ENCODE data around the gene FLNC.

Gene FLNC

DNA sequence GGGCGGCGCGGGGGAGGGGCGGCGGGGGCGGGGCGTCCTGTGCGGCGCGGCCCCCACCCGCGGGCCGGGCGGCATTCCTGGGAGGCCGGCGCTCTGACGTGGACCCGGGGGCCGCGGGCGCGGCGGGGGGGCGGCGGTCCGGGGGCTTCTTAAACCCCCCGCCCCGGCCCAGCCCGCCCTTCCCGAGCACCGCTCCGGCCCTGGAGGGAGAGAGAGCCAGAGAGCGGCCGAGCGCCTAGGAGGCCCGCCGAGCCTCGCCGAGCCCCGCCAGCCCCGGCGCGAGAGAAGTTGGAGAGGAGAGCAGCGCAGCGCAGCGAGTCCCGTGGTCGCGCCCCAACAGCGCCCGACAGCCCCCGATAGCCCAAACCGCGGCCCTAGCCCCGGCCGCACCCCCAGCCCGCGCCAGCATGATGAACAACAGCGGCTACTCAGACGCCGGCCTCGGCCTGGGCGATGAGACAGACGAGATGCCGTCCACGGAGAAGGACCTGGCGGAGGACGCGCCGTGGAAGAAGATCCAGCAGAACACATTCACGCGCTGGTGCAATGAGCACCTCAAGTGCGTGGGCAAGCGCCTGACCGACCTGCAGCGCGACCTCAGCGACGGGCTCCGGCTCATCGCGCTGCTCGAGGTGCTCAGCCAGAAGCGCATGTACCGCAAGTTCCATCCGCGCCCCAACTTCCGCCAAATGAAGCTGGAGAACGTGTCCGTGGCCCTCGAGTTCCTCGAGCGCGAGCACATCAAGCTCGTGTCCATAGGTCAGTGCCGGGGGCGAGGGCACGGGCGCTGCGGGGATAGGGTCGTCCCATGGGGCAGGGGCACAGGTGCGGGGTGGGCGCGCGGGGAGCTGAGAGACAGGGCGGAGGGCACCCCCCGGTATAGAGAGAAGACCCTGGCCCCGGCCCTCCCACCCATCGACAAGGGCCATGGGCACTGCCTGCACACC, at the start of gene FLNC:
Gene FLNC, plus strand, starts transcription at position 176 of the 947 bp plus-strand sequence. Its CDS starts 232 bp downstream, at position 408.
- peak; percentile 23 for DNase-seq

DNA sequence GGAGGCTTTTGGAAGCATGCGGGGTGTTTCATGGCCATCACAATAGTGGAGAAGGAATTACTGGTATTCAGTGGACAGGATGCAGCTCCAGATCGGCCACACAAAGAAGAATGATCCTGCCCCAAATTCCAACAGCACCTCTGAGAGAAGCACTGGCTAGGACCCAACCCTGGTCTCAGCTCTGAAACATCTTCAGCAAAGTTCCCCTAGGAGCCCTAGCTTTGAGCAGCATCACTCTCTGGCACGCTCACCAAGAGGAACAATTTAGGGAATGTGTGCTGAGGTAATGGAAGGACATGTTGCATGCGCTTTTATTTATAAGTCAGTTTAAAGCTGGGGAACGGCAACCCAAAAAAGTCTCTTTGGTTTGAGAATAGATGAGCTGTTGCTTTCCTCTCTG, 49.1 kb upstream of the FLNC start:
- no peak for DNase-seq

GRCh38 chr7:128781851-128782250, 48.4 kb upstream of the FLNC start:
- DNase-seq: no peak

- DNase-seq: no peak
Measured at GRCh38 chr7:128783143-128783861, 46.9 kb upstream of the FLNC start.

- peak; percentile 24 for DNase-seq
Measured at GRCh38 chr7:128785738-128786137, 44.5 kb upstream of the FLNC start.

DNA sequence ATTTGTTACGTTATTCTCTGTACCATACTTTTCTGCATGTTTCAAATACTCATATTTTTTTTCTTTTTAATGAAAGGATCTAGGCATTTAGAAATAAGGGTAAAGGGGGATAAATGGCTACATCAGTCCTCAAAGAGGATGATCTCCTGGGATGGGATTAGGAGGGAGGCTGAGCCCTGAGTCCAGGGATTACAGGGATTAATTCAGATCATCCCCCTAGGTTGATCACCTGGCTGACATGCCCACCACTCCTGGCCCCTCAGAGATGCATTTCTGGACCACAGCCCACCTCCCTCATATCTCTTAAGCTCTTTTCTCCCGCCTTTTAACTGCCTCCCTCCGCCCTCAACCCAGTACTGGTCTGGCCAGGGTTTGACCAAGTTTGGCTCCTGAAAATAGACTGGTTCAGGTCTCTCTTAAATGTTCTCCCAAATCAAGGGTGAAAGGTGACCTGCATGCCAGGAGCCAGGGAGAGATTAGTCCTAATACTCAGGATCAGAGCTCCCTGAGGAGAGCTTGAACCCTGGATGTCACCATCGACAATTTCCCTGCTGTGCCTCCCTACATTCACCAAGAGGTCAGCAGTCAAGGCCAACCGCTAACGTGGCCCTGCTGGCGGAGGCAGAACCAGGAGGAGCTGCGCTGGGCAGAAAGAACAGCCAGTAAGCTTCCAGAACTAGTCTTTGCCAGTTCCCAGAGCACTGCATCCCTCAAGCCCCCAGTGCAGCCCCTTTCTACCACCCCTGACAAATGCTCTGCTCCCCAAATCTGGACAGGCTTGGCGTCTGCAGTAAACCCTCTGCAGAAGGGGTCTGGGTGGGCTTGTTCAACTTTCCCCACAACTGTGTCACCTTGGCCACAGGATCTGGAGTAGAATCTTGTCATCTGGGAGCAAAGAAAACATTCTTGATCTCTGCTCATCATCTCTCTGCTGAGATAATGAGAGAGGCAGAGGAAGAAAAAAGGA, 41.5 kb upstream of the FLNC start:
- DNase-seq: no peak

GRCh38 chr7:128790315-128791041, 39.7 kb upstream of the FLNC start:
- no peak for DNase-seq

DNA sequence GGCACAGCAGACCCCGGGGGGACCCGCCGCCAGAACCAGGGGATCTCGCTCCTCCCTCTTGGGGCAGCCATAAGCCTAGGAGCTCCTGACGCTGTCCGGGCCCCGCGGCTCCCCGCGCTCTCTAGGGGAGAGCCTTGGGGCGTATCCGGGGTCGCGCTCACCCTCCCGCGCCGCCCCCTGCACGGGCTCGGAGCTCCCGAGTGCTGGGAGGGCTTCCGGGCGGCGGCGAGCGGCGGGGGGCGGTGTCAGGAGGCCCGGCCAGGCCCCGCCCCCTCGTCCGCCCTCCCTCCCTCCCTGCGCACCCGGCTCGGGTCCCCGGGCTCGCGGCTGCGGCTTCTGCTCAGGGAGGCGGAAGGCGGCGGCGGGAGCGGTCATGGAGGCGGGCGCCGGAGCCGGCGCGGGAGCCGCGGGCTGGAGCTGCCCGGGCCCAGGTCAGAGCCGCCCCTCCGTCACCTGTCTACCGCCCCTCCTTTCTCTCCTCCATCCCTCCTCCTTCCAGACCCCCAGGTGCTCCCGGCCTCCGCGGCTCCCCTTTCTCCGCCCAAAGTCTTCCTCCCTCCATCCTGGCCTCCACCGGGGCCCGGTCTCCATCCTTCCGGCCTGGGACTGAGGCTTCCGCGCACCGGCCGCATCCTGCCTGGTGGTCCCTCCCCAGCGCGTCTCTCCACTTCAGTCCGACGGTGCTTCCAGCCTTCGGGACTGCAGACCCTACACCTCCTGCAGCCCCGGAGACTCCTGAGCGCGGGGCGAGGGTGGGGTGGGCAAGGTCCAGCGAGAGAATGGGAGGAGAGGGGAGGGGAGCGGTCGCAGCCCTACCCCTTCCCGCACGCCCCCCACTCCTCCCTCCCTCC, 38.9 kb upstream of the FLNC start, which contains the start of gene CCDC136:
Gene CCDC136, plus strand, starts transcription at position 848 of the 851 bp plus-strand sequence. CDS start 444 bp downstream, outside the sequence.
- peak; percentile 53 for DNase-seq

- DNase-seq: no peak
Measured at GRCh38 chr7:128791972-128792327, 38.3 kb upstream of the FLNC start.

GRCh38 chr7:128792471-128793180, 37.6 kb upstream of the FLNC start:
- DNase-seq: no peak

DNA sequence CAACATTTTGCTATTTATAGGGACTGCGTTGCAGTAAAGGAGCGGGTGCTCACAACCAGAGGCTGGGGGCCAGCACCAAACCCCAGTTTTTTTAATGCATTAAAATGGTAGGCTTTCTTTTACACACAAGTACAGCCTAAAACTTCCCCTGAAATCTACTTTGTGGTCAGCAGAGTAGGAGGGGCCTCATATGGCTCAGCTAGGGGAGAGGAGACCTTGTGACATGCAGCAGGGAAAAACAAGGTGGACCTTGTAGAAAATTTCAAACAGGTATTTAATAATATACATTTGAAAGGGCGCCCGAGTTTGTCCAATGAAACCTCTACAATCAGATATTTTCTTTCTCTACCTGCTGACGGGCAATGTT, 37.0 kb upstream of the FLNC start:
- no peak for DNase-seq

DNA sequence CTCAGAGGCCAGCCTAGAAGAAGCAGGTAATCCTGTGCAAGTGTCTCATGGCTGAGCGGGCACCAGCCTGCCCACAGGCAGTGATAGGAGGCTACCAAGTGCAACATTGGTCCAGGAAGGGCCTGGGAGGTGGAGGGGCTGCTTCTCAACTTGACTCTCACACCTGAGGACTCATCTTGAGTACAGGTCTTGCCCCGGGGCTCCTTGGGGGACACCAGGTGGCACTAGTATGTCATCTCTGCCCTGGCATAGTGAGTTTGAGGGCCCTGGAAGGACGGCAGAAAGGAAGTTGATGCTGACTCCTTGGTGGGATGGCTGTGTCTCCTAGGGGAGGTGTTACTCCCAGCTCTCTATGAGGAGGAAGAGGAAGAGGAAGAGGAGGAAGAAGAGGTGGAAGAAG, 36.2 kb upstream of the FLNC start:
- no peak for DNase-seq

- DNase-seq: no peak
Measured at GRCh38 chr7:128794436-128794835, 35.8 kb upstream of the FLNC start.

GRCh38 chr7:128795129-128795528, 35.1 kb upstream of the FLNC start:
- DNase-seq: no peak

DNA sequence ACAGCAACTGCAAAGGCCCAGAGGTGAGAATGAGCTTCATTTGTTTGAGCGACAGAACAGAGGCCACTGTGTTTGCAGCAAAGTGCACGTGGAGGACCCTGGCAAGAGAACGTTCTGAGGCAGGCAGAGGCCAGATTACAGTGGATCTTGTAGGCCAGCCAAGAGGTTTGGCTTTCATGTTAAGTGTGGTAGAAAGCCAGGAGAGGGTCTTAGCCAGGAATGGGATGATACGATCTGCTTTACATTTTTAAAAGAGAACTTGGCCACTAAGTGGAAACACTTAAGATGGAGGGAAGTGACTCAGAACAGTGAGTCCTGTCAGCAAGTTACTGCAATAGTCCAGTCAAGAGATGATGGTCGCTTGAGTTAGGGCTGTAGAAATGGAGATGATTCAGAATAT, 33.9 kb upstream of the FLNC start:
- no peak for DNase-seq

DNA sequence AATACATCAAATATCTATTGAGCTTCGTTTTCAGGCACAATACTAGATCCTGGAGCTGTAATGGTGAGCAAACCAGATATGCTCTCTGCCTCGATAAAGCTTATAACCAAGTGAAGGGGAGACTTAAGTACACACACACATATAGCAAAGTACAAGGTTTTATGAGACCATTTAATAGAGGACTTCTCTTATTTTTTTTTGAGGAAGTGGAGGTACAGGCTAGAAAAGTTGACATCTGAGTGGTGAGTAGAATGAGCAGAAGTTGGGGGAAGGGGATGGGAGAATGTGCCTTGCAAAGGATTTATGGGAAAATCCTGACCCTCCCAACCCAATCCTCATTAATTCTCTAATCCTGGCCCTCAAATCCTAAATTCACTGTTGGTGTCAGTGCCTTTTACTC, 30.8 kb upstream of the FLNC start:
- no peak for DNase-seq

GRCh38 chr7:128800567-128800966, 29.6 kb upstream of the FLNC start:
- DNase-seq: no peak

- DNase-seq: no peak
Measured at GRCh38 chr7:128801003-128801402, 29.2 kb upstream of the FLNC start.

GRCh38 chr7:128801667-128802418, 28.4 kb upstream of the FLNC start:
- no peak for DNase-seq

- DNase-seq: no peak
Measured at GRCh38 chr7:128804484-128804883, 25.7 kb upstream of the FLNC start.
